Measurements from ENCODE around the gene SDK1.
"Not testable (repeated sequence)": the region's sequence is repeated elsewhere in the genome, so short reads cannot be mapped to it uniquely, and the experiment has no call there.

The SDK1 gene

DNA sequence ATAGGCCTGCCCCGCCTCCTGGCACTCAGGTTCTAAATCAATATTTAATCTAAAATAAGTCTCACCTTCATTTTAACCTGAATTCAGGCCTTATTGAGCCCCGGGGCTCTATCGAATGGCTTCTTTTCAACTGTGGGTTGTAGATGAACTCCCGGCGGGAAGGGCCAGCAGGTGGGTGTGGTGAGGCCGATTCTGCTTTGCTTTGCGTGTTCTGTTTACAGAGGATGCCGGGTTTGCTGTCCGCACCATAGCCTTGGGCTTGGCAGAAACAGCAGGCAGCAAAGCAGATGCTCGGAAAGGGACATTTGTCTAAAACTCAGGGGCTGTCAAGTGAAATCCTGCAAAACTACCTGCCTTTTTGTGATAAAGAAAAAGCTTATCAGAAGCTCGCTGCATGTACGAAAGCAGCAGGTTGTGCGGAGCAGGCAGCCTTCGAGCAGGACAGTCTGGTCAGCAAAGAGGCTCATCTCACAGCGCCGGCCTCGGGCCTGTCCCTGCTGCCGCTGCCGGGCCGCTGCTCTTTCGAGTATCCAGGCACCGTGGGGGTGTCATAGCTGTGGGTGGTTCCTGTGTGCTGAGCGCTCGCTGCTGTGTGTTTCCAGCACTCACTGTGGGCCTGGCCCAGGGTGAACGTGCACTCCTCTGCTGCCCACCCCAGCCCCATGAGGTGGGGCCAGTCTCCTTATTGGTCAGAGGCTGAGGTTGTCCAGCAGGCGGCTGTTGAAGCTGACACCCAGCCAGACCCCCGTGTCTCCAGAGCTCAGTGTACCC is 946.2 kb downstream of the SDK1 start:
- DNase-seq (ENCODE audit: low read depth): no peak
- TF ChIP-seq, protein P1, sequence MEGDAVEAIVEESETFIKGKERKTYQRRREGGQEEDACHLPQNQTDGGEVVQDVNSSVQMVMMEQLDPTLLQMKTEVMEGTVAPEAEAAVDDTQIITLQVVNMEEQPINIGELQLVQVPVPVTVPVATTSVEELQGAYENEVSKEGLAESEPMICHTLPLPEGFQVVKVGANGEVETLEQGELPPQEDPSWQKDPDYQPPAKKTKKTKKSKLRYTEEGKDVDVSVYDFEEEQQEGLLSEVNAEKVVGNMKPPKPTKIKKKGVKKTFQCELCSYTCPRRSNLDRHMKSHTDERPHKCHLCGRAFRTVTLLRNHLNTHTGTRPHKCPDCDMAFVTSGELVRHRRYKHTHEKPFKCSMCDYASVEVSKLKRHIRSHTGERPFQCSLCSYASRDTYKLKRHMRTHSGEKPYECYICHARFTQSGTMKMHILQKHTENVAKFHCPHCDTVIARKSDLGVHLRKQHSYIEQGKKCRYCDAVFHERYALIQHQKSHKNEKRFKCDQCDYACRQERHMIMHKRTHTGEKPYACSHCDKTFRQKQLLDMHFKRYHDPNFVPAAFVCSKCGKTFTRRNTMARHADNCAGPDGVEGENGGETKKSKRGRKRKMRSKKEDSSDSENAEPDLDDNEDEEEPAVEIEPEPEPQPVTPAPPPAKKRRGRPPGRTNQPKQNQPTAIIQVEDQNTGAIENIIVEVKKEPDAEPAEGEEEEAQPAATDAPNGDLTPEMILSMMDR (IDR thresholded peaks at IDR 0.05; ENCODE audit: low read depth, low read length, missing control alignments): no peak
- no peak overlapping the region for H3K4me3 ChIP-seq (ENCODE audit: low read depth, low read length)

DNA sequence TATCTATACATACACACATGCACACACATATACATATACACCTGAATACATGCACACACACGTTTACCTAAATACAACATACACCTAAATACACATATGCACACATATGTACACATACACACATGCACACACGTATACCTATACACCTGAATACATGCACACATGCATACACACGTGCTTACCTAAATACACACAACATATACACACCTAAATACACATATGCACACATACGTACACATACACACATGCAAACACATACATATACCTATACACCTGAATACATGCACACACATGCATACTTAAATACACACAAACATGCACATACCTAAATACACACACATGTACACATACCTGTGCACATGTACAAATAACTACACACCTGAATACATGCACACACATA is 947.2 kb downstream of the SDK1 start:
- DNase-seq (ENCODE audit: low read depth): no peak
- H3K4me3 ChIP-seq (ENCODE audit: low read depth, low read length): no peak overlapping the region
- TF ChIP-seq, protein P1 (IDR thresholded peaks at IDR 0.05; ENCODE audit: low read depth, low read length, missing control alignments): no peak

DNA sequence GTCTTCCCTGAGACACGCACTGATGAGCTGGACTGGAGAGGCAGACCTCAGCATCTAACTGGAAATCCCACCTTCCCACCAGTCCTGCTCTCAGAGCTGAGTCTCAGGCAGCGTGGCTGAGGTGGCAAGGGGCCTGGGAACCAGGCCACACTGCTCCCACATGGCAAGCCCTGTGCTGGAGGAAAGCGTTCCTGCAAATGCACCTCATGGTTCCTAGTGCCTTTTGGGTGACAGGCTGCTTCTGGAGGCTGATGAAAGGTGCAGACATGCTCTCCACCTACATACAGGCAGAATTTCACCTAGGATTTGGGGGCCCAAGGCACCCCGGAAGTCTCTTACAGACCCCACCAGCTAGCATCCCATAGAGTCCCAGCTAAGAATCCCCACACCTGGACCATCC is 948.2 kb downstream of the SDK1 start:
- no peak for DNase-seq (ENCODE audit: low read depth)
- H3K4me3 ChIP-seq (ENCODE audit: low read depth, low read length): no peak overlapping the region
- TF ChIP-seq, protein P1 (IDR thresholded peaks at IDR 0.05; ENCODE audit: low read depth, low read length, missing control alignments): no peak

DNA sequence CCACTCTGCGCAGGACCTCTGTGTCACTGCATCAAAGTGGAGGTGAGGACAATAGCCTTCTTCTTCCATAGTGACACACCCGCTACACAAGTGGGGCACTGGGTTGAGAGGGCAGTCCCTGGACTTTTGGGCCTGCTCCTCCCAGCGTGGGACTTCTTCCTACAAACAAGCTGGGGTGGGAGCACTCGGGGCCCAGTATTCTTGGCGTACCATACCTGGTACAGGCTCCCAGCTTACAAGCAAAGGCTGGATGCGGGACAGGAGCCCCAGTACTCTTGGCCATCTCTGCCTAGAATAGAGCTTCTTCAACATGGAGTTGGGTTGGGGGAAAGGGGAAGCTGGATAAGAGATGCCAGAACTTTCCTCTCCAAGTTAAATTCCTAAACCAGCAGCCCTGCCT is 954.3 kb downstream of the SDK1 start:
- no peak for DNase-seq (ENCODE audit: low read depth)
- TF ChIP-seq, protein P1 (IDR thresholded peaks at IDR 0.05; ENCODE audit: low read depth, low read length, missing control alignments): no peak
- H3K4me3 ChIP-seq (ENCODE audit: low read depth, low read length): no peak overlapping the region

DNA sequence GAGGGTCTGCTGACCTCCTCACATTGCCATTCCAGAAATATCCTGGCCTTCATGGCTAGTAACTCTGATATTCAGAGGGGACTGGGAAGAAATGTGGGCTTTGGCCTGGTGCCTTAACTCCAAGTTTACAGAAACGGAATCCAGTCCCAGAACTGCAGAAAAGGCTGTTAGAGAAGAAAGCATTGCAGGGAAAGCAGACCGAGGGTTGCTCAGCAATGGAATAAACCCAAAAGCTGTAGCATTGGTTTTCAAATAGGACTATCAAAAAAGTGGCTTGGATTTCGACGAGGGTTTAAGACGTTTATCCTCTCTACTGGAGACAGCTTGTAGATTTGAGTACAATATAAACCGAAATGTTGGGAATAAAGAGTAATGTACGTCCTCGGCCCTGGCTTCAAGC is 955.2 kb downstream of the SDK1 start:
- H3K4me3 ChIP-seq (ENCODE audit: low read depth, low read length): no peak overlapping the region
- TF ChIP-seq, protein P1 (IDR thresholded peaks at IDR 0.05; ENCODE audit: low read depth, low read length, missing control alignments): no peak
- no peak for DNase-seq (ENCODE audit: low read depth)

DNA sequence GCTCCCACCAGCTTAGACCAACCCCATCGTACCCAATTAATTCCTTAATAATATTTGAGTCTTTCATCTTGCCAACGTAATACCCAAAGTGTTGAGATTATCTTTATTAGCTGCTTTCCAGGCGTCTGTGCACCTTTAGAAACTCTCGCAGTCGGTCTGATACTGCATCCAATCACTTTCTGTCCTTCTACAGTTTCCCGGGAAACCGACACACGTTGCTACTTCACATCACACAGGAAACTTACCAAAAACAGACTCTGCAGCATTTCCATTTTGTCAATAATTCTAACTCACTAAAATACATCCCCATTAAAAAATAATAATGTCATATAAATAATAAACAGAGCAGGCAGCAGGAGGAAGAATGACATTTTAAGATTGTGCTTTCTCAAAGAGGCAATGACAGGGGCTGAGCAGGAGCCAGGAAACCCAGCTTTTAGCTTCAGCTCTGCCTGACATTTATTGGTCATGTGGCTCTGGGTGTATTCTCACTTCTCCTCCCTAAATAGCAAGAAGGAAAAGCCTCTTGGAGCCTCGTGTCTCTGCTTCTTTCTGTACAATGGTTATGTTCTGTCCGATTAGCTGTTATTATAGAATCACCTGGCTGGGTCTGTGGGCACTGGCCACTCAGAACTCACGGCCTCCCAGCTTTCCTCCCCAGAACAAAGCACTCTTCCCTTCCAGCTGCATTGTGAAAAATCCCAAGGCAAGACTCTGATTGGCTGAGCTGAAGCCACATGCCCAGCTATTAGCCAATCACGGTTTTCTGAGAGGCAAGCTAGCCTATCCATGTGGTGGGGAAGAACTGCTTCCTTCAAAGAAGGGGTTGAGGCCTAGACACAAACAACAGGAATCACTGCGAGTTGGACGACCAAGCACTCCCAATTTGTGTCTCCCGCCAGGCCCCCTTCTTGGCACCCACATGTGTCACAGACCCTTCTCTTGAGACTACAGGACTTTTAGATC is 956.4 kb downstream of the SDK1 start:
- TF ChIP-seq, protein P1 (IDR thresholded peaks at IDR 0.05; ENCODE audit: low read depth, low read length, missing control alignments): no peak
- DNase-seq (ENCODE audit: low read depth): no peak
- no peak overlapping the region for H3K4me3 ChIP-seq (ENCODE audit: low read depth, low read length)

DNA sequence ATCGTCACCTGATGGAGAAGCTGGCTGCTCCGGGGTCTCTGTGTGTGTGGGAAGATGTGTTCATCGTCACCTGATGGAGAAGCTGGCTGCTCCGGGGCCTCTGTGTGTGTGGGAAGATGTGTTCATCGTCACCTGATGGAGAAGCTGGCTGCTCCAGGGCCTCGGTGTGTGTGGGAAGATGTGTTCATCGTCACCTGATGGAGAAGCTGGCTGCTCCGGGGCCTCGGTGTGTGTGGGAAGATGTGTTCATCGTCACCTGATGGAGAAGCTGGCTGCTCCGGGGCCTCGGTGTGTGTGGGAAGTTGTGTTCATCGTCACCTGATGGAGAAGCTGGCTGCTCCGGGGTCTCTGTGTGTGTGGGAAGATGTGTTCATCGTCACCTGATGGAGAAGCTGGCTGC is 959.1 kb downstream of the SDK1 start:
- not testable (repeated sequence) for DNase-seq (ENCODE audit: low read depth); H3K4me3 ChIP-seq (ENCODE audit: low read depth, low read length)
